ENCODE measurements around the gene PKP4.

Gene PKP4

DNA sequence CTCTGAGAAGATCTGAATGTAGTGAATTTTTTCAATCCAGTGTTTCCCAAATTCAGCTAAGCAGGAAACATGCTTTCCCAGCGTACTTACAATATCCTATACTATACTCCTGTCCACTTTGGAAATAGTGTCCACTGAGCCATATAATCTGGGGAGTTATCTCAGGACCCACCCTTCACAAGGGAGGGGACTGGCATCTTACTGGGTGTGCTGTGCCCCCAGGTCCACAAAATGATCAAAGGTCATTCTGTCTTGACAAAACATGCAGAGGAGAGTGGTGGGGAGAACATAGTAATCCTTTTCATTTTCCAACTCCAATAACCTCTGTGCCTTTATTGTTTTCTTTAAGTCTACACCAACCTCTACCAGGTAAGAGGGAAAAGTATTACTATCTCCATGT lies 258.6 kb downstream of the PKP4 start:
- DNase-seq (ENCODE audit: low read depth in 4 of 4, low spot score in 1 of 4): no peak

DNA sequence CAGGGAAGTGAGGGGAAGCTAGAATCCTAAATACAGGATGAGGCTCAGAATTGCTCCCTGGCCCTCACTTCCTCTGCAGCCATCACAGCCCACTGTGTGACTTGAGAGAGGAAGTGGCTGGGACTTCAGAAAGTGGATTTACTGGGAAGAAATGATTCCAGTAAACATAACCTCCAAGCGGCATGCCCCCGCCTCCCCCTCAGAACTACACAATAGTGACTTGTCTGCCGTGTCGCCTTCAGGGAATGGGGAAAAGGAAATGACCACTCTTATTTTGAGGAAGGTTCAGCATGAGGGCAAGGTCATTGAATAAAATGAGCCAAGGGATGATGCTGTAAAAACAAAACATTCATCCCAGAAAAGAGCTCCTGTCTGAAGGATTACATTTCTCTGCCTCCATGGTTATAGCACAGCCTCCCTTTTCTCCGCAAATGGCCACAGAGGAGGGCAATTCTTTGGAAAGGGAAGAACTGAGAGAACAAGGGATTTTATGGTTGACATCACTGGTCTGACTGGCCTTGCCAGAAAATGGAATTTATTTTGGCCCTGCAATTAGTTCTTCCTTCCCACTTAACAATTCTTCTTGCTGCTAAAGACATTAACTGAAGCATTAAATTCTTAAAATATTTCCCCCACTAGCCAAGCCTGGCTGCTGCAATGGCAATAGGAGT lies 259.5 kb downstream of the PKP4 start:
- no peak for DNase-seq (ENCODE audit: low read depth in 4 of 4, low spot score in 1 of 4)

DNA sequence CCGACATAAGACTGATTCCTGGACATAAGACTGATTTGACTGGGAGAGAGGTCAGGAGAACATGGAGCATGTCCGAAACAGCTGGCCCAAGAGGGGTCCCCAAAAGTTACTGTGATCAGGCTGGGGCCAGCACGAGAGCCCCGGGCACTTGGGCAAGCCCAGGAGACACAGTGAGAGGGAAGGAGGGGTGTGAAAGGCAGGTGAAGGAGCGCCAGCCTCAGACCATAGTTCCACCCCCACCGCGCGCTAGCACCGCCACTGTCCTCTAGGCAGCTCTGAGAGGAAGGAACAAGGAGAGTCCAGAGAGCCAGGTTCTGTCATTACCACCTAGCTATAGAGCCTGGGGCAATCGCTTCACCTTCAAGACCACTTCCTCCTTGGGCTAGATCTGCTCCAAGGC lies 260.2 kb downstream of the PKP4 start:
- DNase-seq (ENCODE audit: low read depth in 4 of 4, low spot score in 1 of 4): no peak

DNA sequence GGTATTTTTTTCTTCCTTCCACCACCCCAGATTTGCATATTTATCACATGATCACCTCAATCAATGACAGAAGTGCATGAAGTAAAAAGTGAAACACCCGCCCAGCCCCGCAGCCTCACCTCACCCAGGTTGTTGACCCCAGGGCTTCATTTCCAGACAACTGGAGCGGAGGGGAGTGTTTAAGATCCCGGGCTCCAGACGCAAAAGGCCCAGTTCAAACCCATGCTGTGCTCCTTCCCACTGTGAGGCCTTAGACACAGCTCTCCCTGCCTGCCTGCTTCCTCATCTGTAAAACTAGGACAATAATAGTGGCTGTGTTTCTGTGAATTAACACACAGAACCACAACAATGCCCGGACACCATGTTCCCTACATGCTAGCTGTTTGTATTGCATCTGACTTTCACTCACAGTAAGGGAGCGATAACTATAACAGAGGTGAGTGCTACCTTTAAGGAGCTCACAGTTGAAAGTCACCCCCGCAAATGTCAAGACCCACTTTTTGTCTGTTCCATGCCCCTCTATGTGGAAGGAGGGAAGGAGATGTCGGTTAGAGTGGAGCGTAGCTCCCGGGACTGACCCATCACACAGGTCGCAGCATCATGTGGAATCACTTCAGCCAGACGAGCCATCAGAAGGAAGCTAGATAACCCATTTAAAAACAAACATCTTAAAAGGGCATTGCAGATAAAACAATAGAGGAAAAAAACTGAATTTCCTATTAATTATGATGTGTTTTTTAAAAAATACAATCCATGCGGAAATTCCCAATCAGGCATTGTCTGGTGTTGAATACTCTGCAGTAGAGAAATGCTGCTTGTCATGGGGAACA lies 260.8 kb downstream of the PKP4 start:
- DNase-seq (ENCODE audit: low read depth in 4 of 4, low spot score in 1 of 4): no peak

DNA sequence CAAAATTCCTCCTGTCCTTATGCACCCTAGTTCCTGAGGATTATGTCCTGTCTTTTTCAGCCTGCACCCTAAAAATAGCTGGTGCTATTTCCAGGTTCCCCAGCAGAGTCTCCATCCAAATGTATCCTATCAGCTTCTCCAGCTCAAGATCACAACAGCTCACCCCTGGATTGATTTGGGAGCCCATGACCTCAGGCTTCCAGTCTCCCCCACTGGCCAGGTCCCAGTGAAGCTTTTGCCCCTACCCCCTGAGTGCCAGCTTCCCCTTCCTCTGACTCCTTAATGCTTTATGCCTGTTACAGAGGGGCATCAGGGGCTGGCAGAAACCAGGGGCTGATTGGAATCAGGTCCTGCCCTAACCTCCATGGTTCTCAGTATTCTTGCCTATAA lies 261.4 kb downstream of the PKP4 start:
- DNase-seq (ENCODE audit: low read depth in 4 of 4, low spot score in 1 of 4): no peak

DNA sequence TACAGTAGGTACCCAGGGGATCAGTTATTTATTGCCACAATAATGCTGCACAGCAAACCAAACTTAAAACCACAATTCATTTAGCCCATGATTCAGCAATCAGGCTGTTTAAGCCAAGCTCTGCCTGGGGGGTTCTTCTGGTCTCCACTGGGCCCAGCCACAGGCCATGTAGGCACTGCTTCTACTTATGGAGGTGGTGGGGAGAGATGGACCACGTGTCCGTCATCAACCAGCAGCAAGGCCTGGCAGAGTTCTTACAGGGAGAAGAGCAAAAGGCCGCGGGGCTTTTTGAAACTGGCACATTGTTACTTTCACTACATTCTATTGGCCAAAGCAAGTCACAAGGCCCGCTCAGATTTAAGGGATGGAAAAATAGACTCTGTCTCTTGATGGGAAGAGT lies 262.1 kb downstream of the PKP4 start:
- DNase-seq (ENCODE audit: low read depth in 4 of 4, low spot score in 1 of 4): no peak

DNA sequence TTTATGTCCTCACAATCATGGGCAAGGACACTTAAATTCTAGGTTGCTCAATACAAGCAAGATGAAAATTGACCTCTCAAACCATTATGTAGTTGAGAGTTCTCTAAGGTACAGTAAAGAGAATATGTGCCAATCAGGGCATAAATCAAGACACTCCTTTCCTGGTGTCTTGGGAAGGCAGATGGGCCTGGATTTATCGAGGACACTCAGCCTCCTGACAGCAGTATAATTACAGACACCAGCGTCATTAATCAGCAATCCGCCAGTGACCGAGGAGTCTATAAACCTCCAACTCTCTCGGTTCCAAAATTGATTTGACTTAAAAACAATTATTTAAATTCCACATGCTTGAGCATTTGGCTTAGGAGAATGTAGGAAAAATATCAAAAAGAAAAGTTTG lies 262.7 kb downstream of the PKP4 start:
- DNase-seq (ENCODE audit: low read depth in 4 of 4, low spot score in 1 of 4): no peak

DNA sequence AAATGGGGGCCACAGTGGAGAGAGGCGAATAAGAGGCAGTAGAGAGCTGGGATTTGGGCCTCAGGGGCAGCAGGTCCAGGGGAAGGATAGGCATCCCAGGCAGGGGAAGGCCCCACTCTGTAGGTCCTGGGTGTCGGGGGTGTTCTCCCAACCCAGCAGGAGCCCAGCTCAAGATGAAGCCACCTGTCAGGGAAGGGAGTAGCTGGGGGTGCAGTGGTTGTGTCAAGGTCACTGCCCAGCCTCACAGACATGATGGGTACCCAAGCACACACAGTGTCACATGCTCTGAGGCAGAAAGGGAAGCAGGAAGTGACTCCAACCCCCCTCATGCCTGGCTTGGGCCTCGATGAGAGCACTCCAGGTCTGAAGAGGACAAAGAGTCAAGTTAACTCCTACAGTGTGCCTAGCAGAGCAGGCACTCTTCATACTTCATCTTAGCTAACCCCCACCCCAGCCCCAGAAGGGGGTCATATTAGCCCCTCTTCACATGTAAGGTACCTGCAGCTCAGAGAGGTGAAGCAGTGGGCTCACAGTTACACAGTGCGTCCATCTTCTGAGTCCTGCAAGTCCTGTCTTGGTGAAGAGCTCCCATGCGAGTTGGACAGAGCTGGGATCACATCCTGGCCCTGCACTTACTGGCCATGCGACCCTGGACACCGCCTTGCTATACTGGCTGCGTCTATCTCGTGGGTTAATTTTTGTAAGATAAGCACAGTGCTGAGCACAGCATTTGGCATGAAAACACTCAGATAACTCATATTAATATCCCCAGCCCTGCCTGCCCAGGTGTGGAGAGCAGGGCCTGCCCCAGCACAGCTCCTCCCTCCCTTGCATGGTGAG lies 265.7 kb downstream of the PKP4 start:
- DNase-seq (ENCODE audit: low read depth in 4 of 4, low spot score in 1 of 4): no peak

DNA sequence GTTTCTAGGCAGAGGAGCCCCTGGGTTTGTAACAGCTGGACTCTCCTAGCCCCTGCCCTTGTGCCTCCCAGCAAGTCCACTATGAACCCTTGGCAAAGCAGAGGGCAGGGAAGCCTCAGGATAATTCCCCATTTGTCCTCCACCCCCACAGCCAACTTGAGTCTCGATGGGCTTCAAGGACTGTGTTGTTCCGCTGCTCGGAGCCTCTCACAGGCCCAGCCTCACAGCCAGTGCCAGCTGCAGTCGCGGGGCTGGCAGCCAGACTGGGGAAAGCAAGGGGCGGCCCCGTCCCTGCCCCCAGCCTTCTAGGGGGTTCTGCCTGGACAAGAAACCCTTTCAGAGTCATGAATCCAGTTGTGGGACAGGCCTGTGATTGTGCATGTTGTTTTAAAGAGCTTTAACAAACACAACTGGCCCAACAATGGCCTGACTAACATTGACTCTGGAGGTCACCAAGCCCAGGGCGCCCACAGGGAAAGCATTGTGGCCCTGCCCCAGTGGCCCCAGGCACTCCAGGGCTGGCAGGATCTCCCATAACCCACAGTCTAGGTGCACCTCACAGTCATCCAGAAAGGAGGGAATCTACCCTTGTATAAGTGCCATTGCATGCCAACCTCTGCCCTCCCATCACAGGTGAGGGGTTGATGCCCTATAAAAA lies 266.6 kb downstream of the PKP4 start:
- no peak for DNase-seq (ENCODE audit: low read depth in 4 of 4, low spot score in 1 of 4)

DNA sequence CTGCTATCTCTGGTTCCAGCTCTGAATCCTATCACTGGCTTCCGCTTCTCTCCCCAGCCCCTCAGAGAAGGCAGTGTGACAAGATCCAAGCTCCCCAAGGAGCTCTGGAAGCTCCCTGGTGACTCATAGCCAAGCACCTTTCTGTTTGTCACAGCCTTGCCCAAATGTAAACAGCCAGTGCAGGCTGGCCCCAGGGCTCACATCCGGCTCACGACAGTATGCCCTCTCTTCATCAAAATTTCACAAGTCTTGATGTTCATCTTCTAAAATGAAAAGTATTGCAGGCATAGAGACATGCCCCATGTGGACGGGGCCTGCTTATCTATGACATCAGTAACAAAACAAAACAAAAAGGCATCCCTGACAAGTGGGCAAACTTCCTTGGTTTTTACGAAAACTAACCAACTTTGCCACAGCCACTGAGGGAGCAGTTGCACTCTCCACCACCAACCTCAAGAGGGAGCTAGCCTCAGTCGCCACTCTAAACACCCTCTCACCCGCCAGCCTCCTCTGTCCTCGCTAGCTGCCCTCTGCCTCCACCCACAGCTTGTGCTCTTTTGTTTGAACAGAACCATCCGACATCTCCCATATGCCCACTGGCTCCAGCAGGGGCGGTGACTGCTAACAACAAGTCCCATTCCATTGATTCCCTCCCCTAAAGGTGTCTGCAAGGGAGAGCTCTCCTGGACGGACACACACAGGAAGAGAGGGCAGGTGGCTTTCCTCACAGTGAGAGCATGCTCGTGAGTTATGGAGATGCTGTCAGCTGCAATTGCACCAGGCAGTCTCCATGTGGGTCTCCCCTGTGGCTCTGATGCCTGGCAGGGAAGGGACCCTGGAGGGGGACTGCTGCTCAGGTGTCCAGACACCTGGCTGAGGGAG lies 267.4 kb downstream of the PKP4 start:
- DNase-seq (ENCODE audit: low read depth in 4 of 4, low spot score in 1 of 4): no peak

DNA sequence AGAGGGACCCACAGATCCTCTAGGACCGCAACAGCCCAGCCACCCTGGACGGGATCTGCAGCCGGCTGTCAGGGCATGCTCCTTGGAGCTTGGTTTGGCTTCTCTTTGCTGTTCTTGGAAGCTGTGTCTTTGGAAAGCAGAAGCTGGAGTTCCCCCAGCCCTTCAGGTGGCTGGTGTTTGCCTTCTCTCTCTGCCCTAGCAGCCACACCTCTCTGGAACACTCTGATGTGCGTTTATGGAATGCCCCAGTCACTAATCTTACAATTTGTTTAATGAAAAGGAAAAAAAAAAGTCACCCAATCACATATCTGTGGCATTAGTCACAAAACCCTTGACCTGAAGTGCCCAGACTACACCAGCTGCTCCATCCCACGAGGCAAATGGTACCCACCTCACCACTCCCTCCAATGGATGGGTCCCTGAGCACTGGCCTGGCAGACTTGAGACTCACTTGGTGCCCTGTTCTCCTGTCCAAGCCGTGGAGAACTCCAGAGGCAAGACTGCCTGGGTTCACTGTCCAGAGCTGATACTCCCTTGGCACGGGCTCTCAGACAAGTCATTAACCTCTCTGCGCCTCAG lies 268.1 kb downstream of the PKP4 start:
- no peak for DNase-seq (ENCODE audit: low read depth in 4 of 4, low spot score in 1 of 4)

DNA sequence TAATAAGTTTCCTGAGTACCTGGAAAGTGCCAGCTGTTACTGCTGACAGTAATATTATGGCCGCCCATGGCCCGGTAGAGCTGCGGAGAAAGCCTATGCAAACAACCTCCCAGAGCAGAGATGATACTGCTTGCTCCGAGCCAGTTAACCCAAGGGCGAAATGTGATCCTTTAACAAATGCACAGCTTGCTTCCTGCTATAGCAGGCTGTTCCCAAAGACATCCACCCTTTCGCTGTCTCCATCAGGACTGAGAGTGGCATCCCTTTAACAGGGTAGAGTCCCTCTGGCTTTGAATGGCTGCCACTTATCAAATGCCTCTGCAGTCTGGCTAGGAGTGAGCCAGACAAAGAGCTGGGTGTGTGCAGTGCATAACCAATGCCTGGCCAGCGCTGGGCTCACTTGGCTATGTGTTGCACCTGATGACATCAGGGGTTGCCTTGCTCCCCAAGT lies 268.7 kb downstream of the PKP4 start:
- no peak for DNase-seq (ENCODE audit: low read depth in 4 of 4, low spot score in 1 of 4)

DNA sequence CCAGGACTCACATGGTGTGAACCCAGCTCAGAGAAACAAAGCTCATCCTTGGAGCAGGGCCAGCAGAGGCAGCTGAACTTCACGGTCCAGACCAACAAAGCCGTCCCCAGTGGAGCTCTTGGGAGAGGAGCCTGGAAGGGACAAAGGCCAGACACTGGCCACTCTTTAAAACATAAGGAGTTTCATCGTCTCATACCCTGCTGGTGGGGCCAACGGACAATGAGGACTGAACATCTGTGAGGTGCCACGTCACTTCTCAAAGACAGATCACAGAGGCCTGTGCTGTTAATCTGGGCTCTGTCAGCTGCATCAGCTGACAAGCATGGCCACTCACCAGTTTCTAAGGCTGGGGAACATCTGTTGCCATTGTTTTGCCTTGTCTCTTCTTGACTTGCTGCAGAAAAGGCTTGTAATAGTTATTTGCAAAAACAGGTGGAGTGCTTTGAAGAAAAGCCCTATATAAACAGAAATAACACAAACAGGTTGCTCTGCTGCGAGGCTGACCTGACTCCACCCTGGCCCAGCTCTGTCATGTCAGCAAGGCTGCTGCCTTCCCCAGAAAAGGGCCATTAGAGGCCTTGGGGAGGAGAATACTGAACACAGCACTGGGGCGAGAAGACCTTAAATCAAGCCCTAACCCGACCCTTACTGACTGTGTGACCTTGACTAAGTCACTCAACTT lies 270.3 kb downstream of the PKP4 start:
- DNase-seq (ENCODE audit: low read depth in 4 of 4, low spot score in 1 of 4): no peak

DNA sequence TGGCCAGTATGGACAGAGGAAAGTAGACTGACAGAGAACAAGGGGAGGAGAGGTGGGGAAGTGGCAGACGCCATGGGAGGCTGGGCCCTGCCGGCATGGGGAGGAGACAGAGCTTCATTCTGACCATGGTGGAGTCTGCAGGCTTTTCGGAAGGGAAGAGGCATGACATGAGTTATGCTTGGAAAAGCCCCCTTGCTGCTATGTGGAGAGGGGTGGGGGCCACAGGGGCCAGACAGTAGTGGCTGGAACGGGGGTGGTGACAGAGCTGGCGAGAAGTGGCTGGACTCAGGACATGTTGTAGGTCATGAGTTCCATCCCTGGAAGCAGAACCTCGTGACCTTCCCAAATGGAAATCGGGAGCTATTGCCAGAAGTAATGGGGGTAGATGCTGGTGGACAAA lies 271.7 kb downstream of the PKP4 start:
- no peak for DNase-seq (ENCODE audit: low read depth in 4 of 4, low spot score in 1 of 4)

DNA sequence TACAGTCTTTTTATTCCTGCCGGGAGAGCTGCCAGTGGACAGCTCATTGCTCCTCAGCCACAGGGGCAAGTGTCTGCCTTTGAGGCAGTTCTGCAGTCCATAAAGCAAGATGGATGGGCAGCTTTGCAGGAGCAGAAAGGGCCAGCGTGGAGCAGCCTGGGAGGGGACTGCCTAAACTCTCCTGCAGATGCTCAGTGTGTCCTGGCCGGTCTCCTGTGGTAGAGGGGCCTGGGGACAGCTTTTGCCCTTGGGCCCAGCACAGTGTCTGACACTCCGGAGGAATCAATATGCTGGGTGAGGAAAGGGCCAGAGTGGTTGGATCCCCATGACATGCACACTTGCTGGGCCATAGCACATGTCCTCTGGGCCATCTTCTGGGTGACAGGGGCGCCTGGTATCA lies 272.7 kb downstream of the PKP4 start:
- DNase-seq (ENCODE audit: low read depth in 4 of 4, low spot score in 1 of 4): no peak

DNA sequence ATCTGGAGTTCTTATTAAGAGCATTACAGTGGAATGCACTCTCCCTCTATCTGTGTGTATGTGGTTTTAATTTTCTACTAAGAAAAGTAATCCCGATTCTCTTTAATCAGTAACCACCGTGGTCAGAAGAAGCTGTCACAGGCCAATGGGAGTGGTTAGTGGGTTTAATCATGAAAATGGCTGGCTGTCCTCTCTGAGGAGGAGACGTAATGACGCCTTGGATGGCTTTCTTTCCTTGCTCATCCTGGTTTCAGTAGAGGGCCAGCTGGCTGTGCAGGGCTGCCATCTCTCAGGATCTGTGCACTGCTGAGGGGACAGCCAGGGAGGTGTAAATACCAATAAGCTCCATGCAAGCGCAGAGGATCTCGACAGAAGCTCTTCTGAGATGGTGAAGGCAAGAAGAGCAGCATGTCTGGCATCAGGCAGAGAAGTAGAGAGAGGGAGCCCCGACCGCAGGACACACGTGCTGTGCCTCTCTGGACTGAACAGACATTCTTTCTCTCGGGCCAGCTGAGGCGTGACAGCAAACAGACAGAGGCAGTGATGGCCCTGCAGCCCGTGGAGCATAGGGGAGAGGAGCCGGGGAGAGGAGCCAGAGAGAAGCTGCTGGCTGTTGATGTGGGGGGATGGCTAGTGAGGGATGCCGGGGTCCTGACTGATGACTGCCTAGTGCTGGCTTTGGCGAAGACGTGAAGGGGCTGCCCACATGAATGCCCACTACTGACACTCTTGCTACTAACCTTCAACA lies 273.3 kb downstream of the PKP4 start:
- no peak for DNase-seq (ENCODE audit: low read depth in 4 of 4, low spot score in 1 of 4)

DNA sequence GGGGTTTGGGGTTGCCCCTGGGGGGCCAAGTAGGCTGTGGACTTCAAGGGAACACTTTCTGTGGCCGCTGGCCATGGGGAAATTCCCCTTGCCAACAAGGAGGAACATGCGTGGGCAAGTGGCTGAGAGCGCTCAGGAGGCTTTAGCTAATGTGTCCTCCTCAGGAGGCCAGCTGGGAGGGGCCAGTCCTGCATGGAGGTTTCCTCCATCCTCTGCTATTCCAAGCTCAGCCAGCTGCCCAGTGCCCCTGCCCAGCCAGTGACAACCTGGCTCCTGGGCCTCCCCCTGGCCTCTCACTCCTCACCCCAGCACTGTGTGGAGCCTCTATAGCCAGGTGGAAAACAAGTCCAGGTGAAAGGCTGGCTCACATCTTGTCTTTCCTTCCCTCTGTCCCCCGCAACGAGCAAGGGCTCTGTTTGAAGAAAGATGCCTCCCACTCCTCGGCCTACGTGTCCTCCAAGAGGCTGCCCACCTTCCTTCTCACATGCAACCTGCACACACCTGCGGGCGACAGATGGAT lies 273.9 kb downstream of the PKP4 start:
- DNase-seq (ENCODE audit: low read depth in 4 of 4, low spot score in 1 of 4): no peak

DNA sequence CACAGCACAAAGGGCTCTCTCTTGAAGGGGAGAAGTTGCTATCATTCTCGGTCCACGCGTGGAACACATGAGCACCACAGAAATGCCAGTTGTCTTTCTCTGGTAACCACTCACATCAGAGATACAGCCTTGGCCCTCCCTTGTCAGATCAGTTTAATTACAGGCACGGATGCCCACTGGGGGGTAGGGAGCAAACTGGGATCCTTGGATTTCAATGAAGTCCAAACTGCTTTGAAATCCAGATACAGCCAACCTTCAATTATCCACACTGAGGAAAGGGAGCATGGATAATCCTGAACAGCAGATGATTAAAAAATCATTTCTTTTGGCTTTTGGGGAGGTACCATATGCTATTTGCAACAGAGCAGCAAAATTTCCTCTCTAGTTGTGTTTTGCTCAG lies 274.6 kb downstream of the PKP4 start:
- no peak for DNase-seq (ENCODE audit: low read depth in 4 of 4, low spot score in 1 of 4)

Measured in stimulated activated CD4-positive, alpha-beta T cell treated with anti-CD3 and anti-CD28 coated beads, Interleukin-1b, Interleukin-23, amount 100 ng/mL, for 24 hours (primary cell).